Measurements from ENCODE around the gene MBD3L4.
"Not testable (repeated sequence)": the region's sequence is repeated elsewhere in the genome, so short reads cannot be mapped to it uniquely, and the experiment has no call there.

The MBD3L4 gene

GRCh38 chr19:7059977-7060376 is 20.0 kb upstream of the MBD3L4 start:
- not testable (repeated sequence) for H3K9me3 Mint-ChIP-seq; H3K4me3 Mint-ChIP-seq; H3K36me3 Mint-ChIP-seq (ENCODE audit: low read depth); H3K27ac Mint-ChIP-seq; H3K27me3 Mint-ChIP-seq (ENCODE audit: low read depth); H3K4me1 Mint-ChIP-seq (ENCODE audit: low read depth)

GRCh38 chr19:7058576-7058975 is 18.6 kb upstream of the MBD3L4 start, which contains the start of gene MBD3L3:
Gene MBD3L3 (minus strand): TSS chr19:7058676. CDS start chr19:7058605, 71 bp downstream.
- not testable (repeated sequence) for H3K36me3 Mint-ChIP-seq (ENCODE audit: low read depth); H3K27me3 Mint-ChIP-seq (ENCODE audit: low read depth); H3K4me1 Mint-ChIP-seq (ENCODE audit: low read depth); H3K27ac Mint-ChIP-seq; H3K9me3 Mint-ChIP-seq; H3K4me3 Mint-ChIP-seq

- not testable (repeated sequence) for H3K9me3 Mint-ChIP-seq
These were observed 16.4 kb upstream of the MBD3L4 start for GRCh38 chr19:7056371-7056770.

DNA sequence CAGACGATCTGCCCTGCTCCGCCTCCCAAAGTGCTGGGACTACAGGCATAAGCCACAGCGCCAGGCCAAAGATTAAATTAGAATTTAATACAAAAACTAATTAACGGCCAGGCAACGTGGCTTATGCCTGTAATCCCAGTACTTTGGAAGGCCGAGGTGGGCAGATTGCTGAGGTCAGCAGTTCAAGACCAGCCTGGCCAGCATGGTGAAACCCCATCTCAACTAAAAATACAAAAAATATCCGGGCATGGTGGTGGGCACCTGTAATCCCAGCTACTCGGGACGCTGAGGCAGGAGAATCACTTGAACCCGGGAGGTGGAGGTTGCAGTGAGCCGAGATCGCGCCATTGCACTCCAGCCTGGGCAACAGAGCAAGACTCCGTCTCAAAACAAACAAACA is 15.7 kb upstream of the MBD3L4 start:
- H3K9me3 Mint-ChIP-seq; H3K4me3 Mint-ChIP-seq; H3K27ac Mint-ChIP-seq; H3K4me1 Mint-ChIP-seq (ENCODE audit: low read depth); H3K27me3 Mint-ChIP-seq (ENCODE audit: low read depth); H3K36me3 Mint-ChIP-seq (ENCODE audit: low read depth): not testable (repeated sequence)

More at GRCh38 chr19:7056371-7056770, 16.4 kb upstream of the MBD3L4 start:
- not testable (repeated sequence) for H3K36me3 Mint-ChIP-seq (ENCODE audit: low read depth); H3K27me3 Mint-ChIP-seq (ENCODE audit: low read depth); H3K4me1 Mint-ChIP-seq (ENCODE audit: low read depth); H3K4me3 Mint-ChIP-seq; H3K27ac Mint-ChIP-seq

- not testable (repeated sequence) for H3K36me3 Mint-ChIP-seq (ENCODE audit: low read depth); H3K4me3 Mint-ChIP-seq; H3K27ac Mint-ChIP-seq; H3K27me3 Mint-ChIP-seq (ENCODE audit: low read depth); H3K4me1 Mint-ChIP-seq (ENCODE audit: low read depth); H3K9me3 Mint-ChIP-seq
These were observed 14.8 kb upstream of the MBD3L4 start for GRCh38 chr19:7054635-7055368.

DNA sequence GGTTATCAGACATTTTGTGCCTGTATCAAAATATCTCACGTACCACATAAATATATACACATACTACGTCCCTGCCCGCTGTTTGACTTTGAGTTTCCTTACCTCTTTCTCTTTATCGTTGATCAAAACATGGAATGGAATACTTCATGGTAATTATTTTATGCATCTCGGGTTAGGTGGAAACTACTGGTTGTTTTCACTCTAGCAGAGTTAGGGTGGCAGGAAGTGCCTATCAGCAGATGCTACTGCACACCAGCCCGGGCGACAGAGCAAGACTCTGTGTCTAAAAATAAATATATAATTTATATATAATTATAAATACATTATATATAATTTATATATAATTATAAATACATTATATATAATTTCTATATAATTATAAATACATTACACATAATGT is 12.9 kb upstream of the MBD3L4 start:
- not testable (repeated sequence) for H3K4me3 Mint-ChIP-seq; H3K27me3 Mint-ChIP-seq (ENCODE audit: low read depth); H3K36me3 Mint-ChIP-seq (ENCODE audit: low read depth); H3K27ac Mint-ChIP-seq; H3K4me1 Mint-ChIP-seq (ENCODE audit: low read depth); H3K9me3 Mint-ChIP-seq

GRCh38 chr19:7051421-7051820 is 11.4 kb upstream of the MBD3L4 start:
- H3K9me3 Mint-ChIP-seq; H3K4me1 Mint-ChIP-seq (ENCODE audit: low read depth); H3K36me3 Mint-ChIP-seq (ENCODE audit: low read depth); H3K4me3 Mint-ChIP-seq; H3K27me3 Mint-ChIP-seq (ENCODE audit: low read depth); H3K27ac Mint-ChIP-seq: not testable (repeated sequence)

DNA sequence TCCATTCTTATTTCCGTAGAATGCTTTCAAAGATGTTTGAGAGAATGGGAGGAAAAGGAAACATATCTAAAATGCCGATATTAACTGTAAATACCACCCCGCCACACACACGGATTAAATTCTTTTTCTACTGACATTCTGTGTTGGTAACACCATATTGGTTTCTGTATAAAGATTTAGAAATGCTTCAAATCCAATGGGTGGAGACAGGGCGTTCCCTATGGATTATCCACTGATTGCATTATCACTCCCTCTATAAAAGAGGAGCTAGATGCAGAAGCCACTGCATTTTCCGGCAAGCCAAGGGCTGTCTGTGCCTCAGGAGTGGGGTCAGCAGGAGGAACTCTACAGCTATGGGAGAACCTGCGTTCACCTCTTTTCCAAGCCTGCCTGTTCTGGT is 9.0 kb upstream of the MBD3L4 start, which contains the start of gene MBD3L2:
TSS of gene MBD3L2 (plus strand) at position 301 of the 400 bp plus-strand sequence. CDS start at position 354, 53 bp downstream.
- H3K4me3 Mint-ChIP-seq; H3K4me1 Mint-ChIP-seq (ENCODE audit: low read depth); H3K27ac Mint-ChIP-seq; H3K36me3 Mint-ChIP-seq (ENCODE audit: low read depth); H3K27me3 Mint-ChIP-seq (ENCODE audit: low read depth); H3K9me3 Mint-ChIP-seq: not testable (repeated sequence)

- not testable (repeated sequence) for H3K4me1 Mint-ChIP-seq (ENCODE audit: low read depth); H3K27me3 Mint-ChIP-seq (ENCODE audit: low read depth); H3K36me3 Mint-ChIP-seq (ENCODE audit: low read depth); H3K9me3 Mint-ChIP-seq; H3K4me3 Mint-ChIP-seq; H3K27ac Mint-ChIP-seq
These were observed 1.6 kb upstream of the MBD3L4 start for GRCh38 chr19:7041563-7041962.

DNA sequence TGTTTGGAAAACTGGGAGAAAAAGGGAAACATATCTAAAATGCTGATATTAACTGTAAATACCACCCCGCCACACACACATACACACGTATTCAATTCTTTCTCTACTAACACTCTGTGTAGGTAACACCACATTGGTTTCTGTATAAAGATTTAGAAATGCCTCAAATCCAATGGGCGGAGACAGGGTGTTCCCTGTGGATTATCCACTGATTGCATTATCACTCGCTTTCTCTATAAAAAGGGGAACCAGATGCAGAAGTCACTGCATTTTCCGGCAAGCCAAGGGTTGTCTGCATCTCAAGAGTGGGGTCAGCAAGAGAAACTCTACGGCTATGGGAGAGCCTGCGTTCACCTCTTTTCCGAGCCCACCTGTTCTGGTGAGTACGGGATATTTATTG is 9.7 kb downstream of the MBD3L4 start, which contains the start of gene MBD3L5:
TSS of gene MBD3L5 (plus strand) at position 301 of the 400 bp plus-strand sequence. CDS start at position 335, 34 bp downstream.
- not testable (repeated sequence) for H3K27me3 Mint-ChIP-seq (ENCODE audit: low read depth); H3K9me3 Mint-ChIP-seq; H3K27ac Mint-ChIP-seq; H3K36me3 Mint-ChIP-seq (ENCODE audit: low read depth); H3K4me3 Mint-ChIP-seq; H3K4me1 Mint-ChIP-seq (ENCODE audit: low read depth)

DNA sequence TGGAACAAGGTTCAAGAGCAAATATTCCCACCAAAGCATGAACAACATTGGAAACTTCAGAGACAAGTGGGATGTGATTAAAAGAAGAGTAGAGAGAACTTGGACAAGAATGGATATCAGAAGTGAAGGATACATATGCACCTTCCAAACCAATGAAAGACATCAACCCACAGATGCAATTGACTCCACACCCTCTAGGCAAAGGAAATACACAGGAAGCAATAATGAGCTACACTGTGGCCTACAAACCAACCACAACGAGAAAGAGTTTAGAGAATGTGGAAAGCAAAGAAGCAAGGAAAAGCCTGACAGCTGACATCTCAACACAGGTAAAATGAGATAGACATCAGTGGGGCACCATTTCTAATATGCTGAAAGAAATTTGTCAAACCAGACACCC is 11.2 kb downstream of the MBD3L4 start:
- H3K36me3 Mint-ChIP-seq (ENCODE audit: low read depth); H3K27ac Mint-ChIP-seq; H3K4me3 Mint-ChIP-seq; H3K27me3 Mint-ChIP-seq (ENCODE audit: low read depth); H3K9me3 Mint-ChIP-seq; H3K4me1 Mint-ChIP-seq (ENCODE audit: low read depth): not testable (repeated sequence)

GRCh38 chr19:7021331-7021730 is 18.6 kb downstream of the MBD3L4 start, which contains the start of gene MBD3L2B:
Gene MBD3L2B (minus strand): TSS chr19:7021431. CDS start chr19:7021397, 34 bp downstream.
- H3K4me1 Mint-ChIP-seq (ENCODE audit: low read depth); H3K36me3 Mint-ChIP-seq (ENCODE audit: low read depth); H3K4me3 Mint-ChIP-seq; H3K27me3 Mint-ChIP-seq (ENCODE audit: low read depth); H3K9me3 Mint-ChIP-seq; H3K27ac Mint-ChIP-seq: not testable (repeated sequence)

DNA sequence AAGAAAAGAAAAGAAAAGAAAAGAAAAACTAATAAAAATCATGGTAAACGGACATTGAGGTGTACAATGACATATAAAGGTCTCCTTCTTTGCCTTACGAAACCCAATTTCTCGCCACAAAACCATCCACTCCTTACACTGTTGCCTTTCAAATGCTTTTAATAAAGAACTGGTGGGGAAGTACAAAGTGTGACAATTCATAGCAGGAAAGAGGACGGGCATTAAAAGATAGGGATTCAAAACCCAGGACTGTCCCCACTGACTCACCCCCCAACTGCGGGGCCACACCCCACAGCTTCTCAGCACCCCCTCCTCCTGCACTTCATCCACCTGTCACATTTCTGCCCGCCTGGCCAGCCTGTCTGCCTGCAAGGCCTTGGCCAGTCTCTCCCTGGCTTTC is 21.2 kb downstream of the MBD3L4 start:
- H3K4me3 Mint-ChIP-seq = no peak overlapping the region
- H3K36me3 Mint-ChIP-seq (ENCODE audit: low read depth) = no peaks in the 10 kb centered on the region
- H3K9me3 Mint-ChIP-seq = no peaks in the 10 kb centered on the region
- no peak overlapping the region for H3K27ac Mint-ChIP-seq
- H3K4me1 Mint-ChIP-seq (ENCODE audit: low read depth) = peaks cover under 1% of the 10 kb centered on the region
- H3K27me3 Mint-ChIP-seq (ENCODE audit: low read depth) = no peaks in the 10 kb centered on the region

DNA sequence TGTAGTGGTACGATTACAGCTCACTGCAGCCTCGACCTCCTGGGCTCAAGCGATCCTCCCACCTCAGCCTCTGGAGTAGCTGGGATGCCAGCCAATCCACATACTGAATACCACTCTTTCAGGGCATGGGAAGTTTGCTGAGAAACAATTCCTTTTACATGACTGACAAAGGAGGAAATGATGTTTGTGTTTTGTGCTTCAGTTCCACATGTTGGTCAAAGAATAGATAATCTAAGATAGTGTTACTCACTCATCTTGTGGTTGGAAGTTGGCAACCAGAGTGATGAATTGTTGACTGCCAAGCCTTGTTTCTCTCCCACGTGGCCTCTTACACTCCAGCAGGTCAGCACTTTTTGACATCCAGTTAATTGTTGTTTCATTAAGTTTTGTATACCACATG is 26.3 kb downstream of the MBD3L4 start:
- H3K36me3 Mint-ChIP-seq (ENCODE audit: low read depth) = peaks cover 4% of the 10 kb centered on the region
- H3K9me3 Mint-ChIP-seq = peaks cover 7% of the 10 kb centered on the region
- H3K4me1 Mint-ChIP-seq (ENCODE audit: low read depth) = peaks cover 25% of the 10 kb centered on the region
- no peak overlapping the region for H3K4me3 Mint-ChIP-seq
- H3K27me3 Mint-ChIP-seq (ENCODE audit: low read depth) = no peaks in the 10 kb centered on the region
- H3K27ac Mint-ChIP-seq = peak overlapping the region; percentile 53

GRCh38 chr19:7010722-7011593 is 29.0 kb downstream of the MBD3L4 start:
- Mint-ChIP-seq H3K36me3 (ENCODE audit: low read depth) (peaks cover 4% of the 10 kb centered on the region), H3K9me3 (peaks cover 7% of the 10 kb centered on the region), H3K27me3 (ENCODE audit: low read depth) (no peaks in the 10 kb centered on the region), H3K4me1 (ENCODE audit: low read depth) (peaks cover 27% of the 10 kb centered on the region), H3K4me3 (no peak overlapping the region), H3K27ac (peak overlapping the region; percentile 55)

Data from T-helper 1 cell treated with Interleukin-12 subunit alpha and Interleukin-12 subunit beta and Interleukin-4 antibody, amounts not matched to agents 30 μg/mL and 1 μg/mL, for 36 hours (primary cell).